SK-N-MC (cell line): Measurements from ENCODE around the gene HAUS6.
A peak's percentile ranks its signal among the peaks of the same experiment; 100 is the strongest.
"Not testable (repeated sequence)": the region's sequence is repeated elsewhere in the genome, so short reads cannot be mapped to it uniquely, and the experiment has no call there.

ENCODE experiments used
- DNase-seq: peaks from one replicate; pipeline ENCODE4 v3.0.0-alpha.2; 2011; ENCODE audit warnings: low read depth, low spot score
- H3K27ac ChIP-seq: fragments of 200-600 bp; sonication (generic); 2 replicates; pipeline ENCODE4 v1.5.1; 2016; ENCODE audit warnings: mixed run types
- H3K36me3 ChIP-seq: fragments of 200-600 bp; sonication (generic); 2 replicates; pipeline ENCODE4 v1.6.1; 2017; ENCODE audit warnings: antibody characterized with exemption, low read length, mixed read lengths; ENCODE audit not compliant: insufficient read depth
- H3K4me3 ChIP-seq: fragments of 200-600 bp; sonication (generic); 2 replicates; pipeline ENCODE4 v1.5.1; 2016
- H3K9ac ChIP-seq: fragments of 200-600 bp; sonication (generic); 2 replicates; pipeline ENCODE4 v1.8.0; 2017; ENCODE audit warnings: mixed run types, mixed read lengths; ENCODE audit not compliant: insufficient read length
- H3K9me3 ChIP-seq: fragments of 200-600 bp; sonication (generic); 2 replicates; pipeline ENCODE4 v1.6.1; 2017; ENCODE audit warnings: low read depth, mild to moderate bottlenecking, antibody characterized with exemption, low read length, moderate library complexity, mixed read lengths
- EZH2 ChIP-seq: fragments of 200-600 bp; sonication (generic); IDR thresholded peaks from one replicate; pipeline ENCODE4 v1.6.1; 2017; ENCODE audit warnings: antibody characterized with exemption
- FOXP2 ChIP-seq: optimal IDR thresholded peaks from 2 replicates; pipeline ENCODE3; 2011; ENCODE audit warnings: mild to moderate bottlenecking, moderate library complexity; ENCODE audit not compliant: insufficient read depth; ENCODE audit errors: extremely low read length, control extremely low read depth
- POLR2AphosphoS5 ChIP-seq: IDR thresholded peaks from 2 replicates; pipeline ENCODE4 v1.6.1; 2012; ENCODE audit warnings: mild to moderate bottlenecking, low read depth, low read length, borderline replicate concordance

The HAUS6 gene

GRCh38 chr9:19102631-19103345 is at the start of gene HAUS6:
HAUS6 (minus strand) TSS chr9:19102904; CDS start chr9:19102651, 253 bp downstream.
- H3K27ac ChIP-seq = peak within 1 kb of the TSS; percentile 82
- peak; percentile 83 for DNase-seq
- no peaks in the 10 kb centered on the region for H3K9me3 ChIP-seq
- TF ChIP-seq POLR2AphosphoS5 = peak; percentile 90
- no peak for TF ChIP-seq EZH2
- TF ChIP-seq FOXP2 = peak; percentile 55
- H3K4me3 ChIP-seq = peak within 1 kb of the TSS; percentile 76
- H3K36me3 ChIP-seq = peaks cover 20% of the 10 kb centered on the region
- peak within 1 kb of the TSS; percentile 92 for H3K9ac ChIP-seq

GRCh38 chr9:19152160-19152498 is 49.4 kb upstream of the HAUS6 start:
- not testable (repeated sequence) for H3K36me3 ChIP-seq, H3K27ac ChIP-seq, H3K9me3 ChIP-seq, DNase-seq, H3K9ac ChIP-seq, H3K4me3 ChIP-seq

- Histone ChIP-seq H3K27ac (no peak overlapping the region), H3K9ac (no peak overlapping the region)
Measured at GRCh38 chr9:19151425-19152159, 48.9 kb upstream of the HAUS6 start.

GRCh38 chr9:19149230-19149629 is 46.5 kb upstream of the HAUS6 start:
- no peaks in the 10 kb centered on the region for H3K36me3 ChIP-seq
- no peak overlapping the region for H3K27ac ChIP-seq
- no peaks in the 10 kb centered on the region for H3K9me3 ChIP-seq
- H3K9ac ChIP-seq = no peak overlapping the region
- TF ChIP-seq EZH2 = no peak
- TF ChIP-seq FOXP2 = no peak
- TF ChIP-seq POLR2AphosphoS5 = no peak
- no peak for DNase-seq
- no peak overlapping the region for H3K4me3 ChIP-seq

More at GRCh38 chr9:19151425-19152159, 48.9 kb upstream of the HAUS6 start:
- Histone ChIP-seq H3K9me3 (no peaks in the 10 kb centered on the region), H3K4me3 (no peak overlapping the region), H3K36me3 (no peaks in the 10 kb centered on the region)
- TF ChIP-seq EZH2 = no peak
- no peak for TF ChIP-seq FOXP2
- TF ChIP-seq POLR2AphosphoS5 = no peak
- DNase-seq = no peak

- no peak overlapping the region for H3K27ac ChIP-seq
- no peak overlapping the region for H3K4me3 ChIP-seq
- H3K9me3 ChIP-seq = no peaks in the 10 kb centered on the region
- no peaks in the 10 kb centered on the region for H3K36me3 ChIP-seq
- no peak for TF ChIP-seq POLR2AphosphoS5
- no peak for TF ChIP-seq FOXP2
- TF ChIP-seq EZH2 = no peak
- no peak overlapping the region for H3K9ac ChIP-seq
- DNase-seq = no peak
Measured at GRCh38 chr9:19148187-19148586, 45.5 kb upstream of the HAUS6 start.

- DNase-seq = no peak
- Histone ChIP-seq H3K9ac (no peak overlapping the region), H3K4me3 (no peak overlapping the region), H3K9me3 (no peaks in the 10 kb centered on the region), H3K36me3 (no peaks in the 10 kb centered on the region), H3K27ac (no peak overlapping the region)
- TF ChIP-seq POLR2AphosphoS5 (no peak), EZH2 (no peak), FOXP2 (no peak)
Measured at GRCh38 chr9:19146441-19147024, 43.8 kb upstream of the HAUS6 start.

- Histone ChIP-seq H3K9me3 (no peaks in the 10 kb centered on the region), H3K27ac (no peak overlapping the region), H3K9ac (no peak overlapping the region), H3K36me3 (no peaks in the 10 kb centered on the region), H3K4me3 (no peak overlapping the region)
- no peak for TF ChIP-seq EZH2
- no peak for TF ChIP-seq POLR2AphosphoS5
- no peak for TF ChIP-seq FOXP2
- no peak for DNase-seq
Measured at GRCh38 chr9:19145881-19146280, 43.2 kb upstream of the HAUS6 start.

GRCh38 chr9:19140259-19140658 is 37.6 kb upstream of the HAUS6 start:
- no peak for DNase-seq
- Histone ChIP-seq H3K36me3 (no peaks in the 10 kb centered on the region), H3K27ac (no peak overlapping the region), H3K4me3 (no peak overlapping the region), H3K9ac (no peak overlapping the region), H3K9me3 (no peaks in the 10 kb centered on the region)
- no peak for TF ChIP-seq EZH2

- no peaks in the 10 kb centered on the region for H3K36me3 ChIP-seq
- no peak overlapping the region for H3K4me3 ChIP-seq
- H3K9me3 ChIP-seq = no peaks in the 10 kb centered on the region
- no peak for DNase-seq
- TF ChIP-seq POLR2AphosphoS5 (no peak), FOXP2 (no peak), EZH2 (no peak)
- no peak overlapping the region for H3K9ac ChIP-seq
- no peak overlapping the region for H3K27ac ChIP-seq
Measured at GRCh38 chr9:19138084-19138483, 35.4 kb upstream of the HAUS6 start.
